GM18505 (cell line): ENCODE measurements around the gene ADAMTSL4.

Experiments
- ATAC-seq: cut with Tn5 transposase; IDR thresholded peaks from one replicate; pipeline ENCODE4 v1.9.1; 2021; ENCODE audit not compliant: unreplicated experiment
- POLR2A ChIP-seq: IDR thresholded peaks from 4 replicates; pipeline ENCODE4 v1.6.1; 2011; ENCODE audit warnings: borderline replicate concordance; ENCODE audit not compliant: insufficient read depth, insufficient read length; ENCODE audit errors: extremely low read depth

The ADAMTSL4 gene

GRCh38 chr1:150516616-150517015, 32.6 kb upstream of the ADAMTSL4 start:
- no peak for ATAC-seq
- no peak for TF ChIP-seq POLR2A

- TF ChIP-seq POLR2A = no peak
- no peak for ATAC-seq
These were observed 27.8 kb upstream of the ADAMTSL4 start for GRCh38 chr1:150521196-150521968.

- TF ChIP-seq POLR2A = no peak
- ATAC-seq = no peak
These were observed 23.9 kb upstream of the ADAMTSL4 start for GRCh38 chr1:150525348-150525747.

GRCh38 chr1:150528196-150528595, 21.0 kb upstream of the ADAMTSL4 start:
- TF ChIP-seq POLR2A = no peak
- ATAC-seq = no peak

GRCh38 chr1:150529017-150529416, 20.2 kb upstream of the ADAMTSL4 start:
- no peak for TF ChIP-seq POLR2A
- ATAC-seq = no peak

- no peak for ATAC-seq
- TF ChIP-seq POLR2A = no peak
These were observed 18.6 kb upstream of the ADAMTSL4 start for GRCh38 chr1:150530491-150531159.

DNA sequence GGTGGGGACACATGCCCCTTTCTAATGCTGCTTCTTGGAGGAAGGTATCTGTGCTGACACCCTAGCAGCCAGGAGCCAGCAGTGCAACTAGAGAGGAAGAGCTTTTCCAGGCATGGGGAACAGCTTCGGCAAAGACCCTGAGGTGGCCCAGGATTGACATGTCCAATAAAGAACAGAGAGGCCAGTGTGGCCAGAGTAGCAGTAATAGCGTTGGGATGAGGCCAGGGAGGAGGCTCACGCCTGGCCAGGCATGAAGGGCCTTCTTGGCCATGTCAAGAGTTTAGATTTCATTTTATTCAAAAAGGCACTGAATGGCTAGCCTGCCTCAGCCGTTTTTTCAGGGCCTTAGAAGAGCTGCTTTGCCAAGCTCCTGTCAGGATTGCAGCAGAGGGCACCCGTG, 16.3 kb upstream of the ADAMTSL4 start:
- TF ChIP-seq POLR2A = no peak
- no peak for ATAC-seq

GRCh38 chr1:150534002-150534401, 15.2 kb upstream of the ADAMTSL4 start:
- no peak for ATAC-seq
- no peak for TF ChIP-seq POLR2A

DNA sequence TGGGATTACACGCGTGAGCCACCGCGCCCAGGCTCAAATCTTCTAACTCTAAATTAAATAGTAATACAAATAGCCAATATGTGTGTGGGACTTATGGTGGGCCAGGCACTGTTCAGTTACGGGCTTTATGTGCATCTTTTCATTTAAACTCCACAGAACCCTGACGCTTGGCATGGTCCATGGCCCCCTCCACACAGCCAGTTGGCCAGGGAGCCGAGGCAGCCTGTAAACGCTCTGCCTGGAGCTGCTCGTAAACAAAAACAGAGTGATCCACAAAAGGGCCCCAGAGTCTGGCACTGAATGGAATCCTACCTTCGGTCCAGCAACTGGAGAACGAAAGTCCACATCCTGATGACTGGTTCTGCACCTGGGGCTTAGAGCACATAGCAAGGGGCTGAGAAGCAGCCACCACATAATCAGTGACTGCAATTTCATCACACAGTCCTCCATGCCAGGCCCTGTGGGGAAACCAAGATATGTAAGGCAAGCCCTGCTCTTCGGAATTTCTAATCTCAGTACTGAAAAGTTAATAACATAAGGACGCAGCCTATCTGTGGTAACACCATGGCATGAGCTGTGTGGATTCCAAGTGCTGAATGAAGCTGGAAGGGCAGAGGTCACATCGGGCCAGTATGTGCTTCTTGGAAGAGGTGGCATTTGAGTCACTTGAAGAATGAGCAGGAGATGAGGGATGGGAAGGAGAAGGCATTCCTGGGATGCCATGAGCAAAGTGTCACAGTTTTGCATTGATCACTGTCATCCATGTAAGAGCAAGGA, 13.5 kb upstream of the ADAMTSL4 start:
- no peak for TF ChIP-seq POLR2A
- no peak for ATAC-seq

DNA sequence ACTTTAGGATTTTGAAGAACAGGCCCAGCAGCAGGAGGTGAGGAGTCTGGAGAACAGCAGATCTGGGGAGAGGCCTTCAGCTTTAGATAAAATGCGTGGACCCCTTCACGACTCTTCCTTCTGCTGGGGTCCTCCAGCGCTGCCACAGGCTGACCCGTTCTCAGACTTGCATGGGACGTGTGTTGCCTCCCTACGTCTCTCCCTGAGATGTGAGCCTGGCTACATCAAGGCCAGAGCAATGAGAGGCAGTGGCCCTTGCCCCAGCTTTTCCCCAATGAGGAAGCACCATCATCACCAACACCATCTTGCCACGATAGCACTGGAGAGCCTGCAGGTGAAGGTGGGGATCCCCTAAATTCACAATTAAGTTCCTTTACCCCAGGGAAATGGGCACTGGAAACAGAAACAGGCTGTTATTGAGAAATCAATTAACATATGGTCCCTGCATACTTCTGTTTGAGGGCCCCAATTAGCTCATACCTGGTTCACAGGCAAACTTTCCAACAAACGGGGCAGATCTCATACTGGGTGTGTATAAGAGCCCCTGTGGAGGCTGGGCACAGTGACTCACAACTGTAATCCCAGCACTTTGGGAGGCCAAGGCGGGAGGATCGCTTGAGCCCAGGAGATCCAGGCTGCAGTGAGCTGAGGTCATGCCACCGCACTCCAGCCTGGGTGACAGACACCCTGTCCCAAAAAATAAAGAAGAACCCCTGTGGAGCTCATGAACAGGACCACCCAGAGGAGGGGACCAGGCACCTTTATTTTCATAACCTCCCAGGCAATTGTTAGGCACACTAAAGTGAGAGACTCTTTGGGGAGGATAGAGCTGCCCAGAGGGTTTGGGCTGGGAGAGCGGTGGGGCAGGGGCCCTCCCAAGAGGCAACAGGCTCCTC, 12.1 kb upstream of the ADAMTSL4 start:
- TF ChIP-seq POLR2A = no peak
- no peak for ATAC-seq

GRCh38 chr1:150537732-150538684, 11.2 kb upstream of the ADAMTSL4 start:
- TF ChIP-seq POLR2A = no peak
- no peak for ATAC-seq
